Ishikawa (cell line): ENCODE results near the gene RPUSD2.

Source experiments
- CEBPB ChIP-seq: IDR thresholded peaks from 2 replicates; pipeline ENCODE4 v1.6.1; 2012
- CREB1 ChIP-seq: IDR thresholded peaks from 2 replicates; pipeline ENCODE4 v1.6.1; 2012; ENCODE audit warnings: low read depth
- EGR1 ChIP-seq: IDR thresholded peaks from 2 replicates; pipeline ENCODE4 v1.6.1; 2012
- EP300 ChIP-seq: IDR thresholded peaks from 2 replicates; pipeline ENCODE4 v1.6.1; 2012; ENCODE audit warnings: borderline replicate concordance
- FOXM1 ChIP-seq: IDR thresholded peaks from 2 replicates; pipeline ENCODE4 v1.6.1; 2012; ENCODE audit warnings: low read depth, borderline replicate concordance
- MAX ChIP-seq: IDR thresholded peaks from 2 replicates; pipeline ENCODE4 v1.6.1; 2012
- NFIC ChIP-seq: IDR thresholded peaks from 2 replicates; pipeline ENCODE4 v1.6.1; 2012
- RAD21 ChIP-seq: IDR thresholded peaks from 2 replicates; pipeline ENCODE4 v1.6.1; 2012; ENCODE audit warnings: low read depth
- REST ChIP-seq: IDR thresholded peaks from 2 replicates; pipeline ENCODE4 v1.6.1; 2012; ENCODE audit warnings: low read depth, mild to moderate bottlenecking
- TAF1 ChIP-seq: IDR thresholded peaks from 2 replicates; pipeline ENCODE4 v1.6.1; 2012; ENCODE audit warnings: low read depth, mild to moderate bottlenecking
- TCF12 ChIP-seq: IDR thresholded peaks from 2 replicates; pipeline ENCODE4 v1.6.1; 2012; ENCODE audit warnings: low read depth
- TEAD4 ChIP-seq: IDR thresholded peaks from 2 replicates; pipeline ENCODE4 v1.6.1; 2012
- USF1 ChIP-seq: IDR thresholded peaks from 2 replicates; pipeline ENCODE4 v1.6.1; 2012
- ZBTB7A ChIP-seq: IDR thresholded peaks from 2 replicates; pipeline ENCODE4 v1.6.1; 2012; ENCODE audit warnings: low read depth

Gene RPUSD2

GRCh38 chr15:40613080-40613479 is 44.0 kb downstream of the RPUSD2 start:
- no peak for TF ChIP-seq ZBTB7A
- TF ChIP-seq REST, result no peak
- no peak for TF ChIP-seq EP300

GRCh38 chr15:40618023-40618422 is 48.9 kb downstream of the RPUSD2 start:
- TF ChIP-seq EGR1, result no peak
- no peak for TF ChIP-seq USF1
- TF ChIP-seq CEBPB, result no peak
- no peak for TF ChIP-seq ZBTB7A
- no peak for TF ChIP-seq TCF12

GRCh38 chr15:40618906-40619305 is 49.8 kb downstream of the RPUSD2 start:
- no peak for TF ChIP-seq USF1
- no peak for TF ChIP-seq ZBTB7A
- no peak for TF ChIP-seq RAD21
- no peak for TF ChIP-seq TAF1
- TF ChIP-seq REST, result no peak
- TF ChIP-seq CREB1, result no peak
- no peak for TF ChIP-seq TEAD4
- no peak for TF ChIP-seq FOXM1
- no peak for TF ChIP-seq EP300

GRCh38 chr15:40623361-40623760 is 54.3 kb downstream of the RPUSD2 start:
- TF ChIP-seq EGR1, result no peak
- no peak for TF ChIP-seq RAD21
- TF ChIP-seq CREB1, result no peak
- TF ChIP-seq FOXM1, result no peak
- TF ChIP-seq CEBPB, result no peak
- TF ChIP-seq TCF12, result no peak
- no peak for TF ChIP-seq MAX
- no peak for TF ChIP-seq EP300
- no peak for TF ChIP-seq NFIC
